H9 (cell line): ENCODE measurements around the gene SMAD7. TPM values are rescaled to one million over a fixed set of nuclear protein-coding genes. Genes with fewer than 3 reads are reported as not detected.
A peak's percentile ranks its signal among the peaks of the same experiment; 100 is the strongest.

Experiments
- DNase-seq: peaks from one replicate; pipeline ENCODE4 v3.0.0-alpha.2; 2017
- H2AFZ ChIP-seq: one replicate; pipeline ENCODE4 v1.6.1; 2013; ENCODE audit warnings: mild to moderate bottlenecking, low read length, control low read depth, moderate library complexity
- H2AK5ac ChIP-seq: 2 replicates; pipeline ENCODE4 v1.6.1; 2013; ENCODE audit warnings: low read length, control low read depth, mixed read lengths; ENCODE audit not compliant: insufficient read length
- H2BK120ac ChIP-seq: one replicate; pipeline ENCODE4 v1.6.1; 2013; ENCODE audit warnings: low read depth, mild to moderate bottlenecking, low read length, control low read depth, inconsistent platforms; ENCODE audit not compliant: poor library complexity, severe bottlenecking
- H2BK12ac ChIP-seq: 2 replicates; pipeline ENCODE4 v1.6.1; 2013; ENCODE audit warnings: low read length, control low read depth, mixed read lengths, low read depth; ENCODE audit not compliant: insufficient read length
- H2BK15ac ChIP-seq: 2 replicates; pipeline ENCODE4 v1.6.1; 2013; ENCODE audit warnings: low read depth, low read length, control low read depth
- H2BK20ac ChIP-seq: one replicate; pipeline ENCODE4 v1.6.1; 2013; ENCODE audit warnings: low read depth, mild to moderate bottlenecking, low read length, control low read depth, inconsistent platforms; ENCODE audit not compliant: poor library complexity, severe bottlenecking
- H2BK5ac ChIP-seq: 2 replicates; pipeline ENCODE4 v1.6.1; 2013; ENCODE audit warnings: low read length, control low read depth, mixed read lengths; ENCODE audit not compliant: insufficient read length
- H3K14ac ChIP-seq: 2 replicates; pipeline ENCODE4 v1.6.1; 2013; ENCODE audit warnings: low read length, control low read depth; ENCODE audit not compliant: insufficient read depth
- H3K18ac ChIP-seq: 2 replicates; pipeline ENCODE4 v1.6.1; 2013; ENCODE audit warnings: low read depth, mild to moderate bottlenecking, mixed read lengths, low read length, control low read depth; ENCODE audit not compliant: insufficient read length
- H3K23ac ChIP-seq: 2 replicates; pipeline ENCODE4 v1.6.1; 2013; ENCODE audit warnings: low read length, control low read depth, mixed read lengths, low read depth; ENCODE audit not compliant: insufficient read length
- H3K23me2 ChIP-seq: 2 replicates; pipeline ENCODE4 v1.6.1; 2013; ENCODE audit warnings: low read depth, mild to moderate bottlenecking, mixed read lengths, low read length, control low read depth; ENCODE audit not compliant: insufficient read length, poor library complexity, severe bottlenecking
- H3K27ac ChIP-seq: 2 replicates; pipeline ENCODE4 v1.5.1; 2013; ENCODE audit warnings: low read length, control low read depth, mixed read lengths, low read depth; ENCODE audit not compliant: insufficient read length
- H3K27me3 ChIP-seq: 2 replicates; pipeline ENCODE4 v1.6.1; 2013; ENCODE audit warnings: low read length, control low read depth, inconsistent platforms; ENCODE audit not compliant: insufficient read depth
- H3K4ac ChIP-seq: 2 replicates; pipeline ENCODE4 v1.6.1; 2013; ENCODE audit warnings: low read depth, mild to moderate bottlenecking, control low read depth, inconsistent platforms, low read length, moderate library complexity
- H3K4me1 ChIP-seq: 2 replicates; pipeline ENCODE4 v1.6.1; 2013; ENCODE audit warnings: low read length, control low read depth, inconsistent platforms; ENCODE audit not compliant: insufficient read depth
- H3K4me2 ChIP-seq: 2 replicates; pipeline ENCODE4 v1.6.1; 2013; ENCODE audit warnings: low read length, control low read depth, mixed read lengths; ENCODE audit not compliant: insufficient read length, insufficient read depth
- H3K56ac ChIP-seq: 2 replicates; pipeline ENCODE4 v1.6.1; 2013; ENCODE audit warnings: low read depth, mild to moderate bottlenecking, mixed read lengths, low read length, control low read depth; ENCODE audit not compliant: insufficient read length
- H3K79me1 ChIP-seq: 2 replicates; pipeline ENCODE4 v1.6.1; 2013; ENCODE audit warnings: low read depth, mild to moderate bottlenecking, moderate library complexity, low read length, control low read depth, inconsistent platforms; ENCODE audit not compliant: insufficient read depth, poor library complexity, severe bottlenecking
- H3K79me2 ChIP-seq: 2 replicates; pipeline ENCODE4 v1.6.1; 2013; ENCODE audit warnings: low read length, control low read depth, inconsistent platforms; ENCODE audit not compliant: insufficient read depth
- H3K9ac ChIP-seq: 2 replicates; pipeline ENCODE4 v1.6.1; 2013; ENCODE audit warnings: low read length, control low read depth, mixed read lengths; ENCODE audit not compliant: insufficient read length; ENCODE audit errors: extremely low read depth
- H3K9me3 ChIP-seq: one replicate; pipeline ENCODE4 v1.6.1; 2013; ENCODE audit warnings: low read depth, low read length, inconsistent platforms; ENCODE audit not compliant: control insufficient read depth
- H3T11ph ChIP-seq: one replicate; pipeline ENCODE4 v1.6.1; 2013; ENCODE audit warnings: mild to moderate bottlenecking, low read length, control low read depth, inconsistent platforms
- H4K20me1 ChIP-seq: one replicate; pipeline ENCODE4 v1.6.1; 2013; ENCODE audit not compliant: control insufficient read depth, insufficient read length, insufficient read depth
- H4K5ac ChIP-seq: 2 replicates; pipeline ENCODE4 v1.6.1; 2013; ENCODE audit warnings: low read depth, mild to moderate bottlenecking, mixed read lengths, low read length, control low read depth; ENCODE audit not compliant: insufficient read length
- H4K8ac ChIP-seq: replicated peaks from 2 replicates; pipeline ENCODE4 v1.6.1; 2013; ENCODE audit warnings: low read length, control low read depth, mixed read lengths, low read depth; ENCODE audit not compliant: insufficient read length
- H4K91ac ChIP-seq: 2 replicates; pipeline ENCODE4 v1.6.1; 2013; ENCODE audit warnings: low read depth, mild to moderate bottlenecking, moderate library complexity, mixed read lengths, low read length, control low read depth; ENCODE audit not compliant: insufficient read length
- H3K27ac Mint-ChIP-seq, 3 experiments: 2 replicates in 2 of 3; 3 replicates in 1 of 3; pipeline ENCODE4 v1.8.0; 2020 to 2021; ENCODE audit warnings: mixed read lengths in 3 of 3, mild to moderate bottlenecking in 1 of 3, moderate library complexity in 1 of 3
- H3K27me3 Mint-ChIP-seq: 2 replicates; pipeline ENCODE4 v1.8.0; 2021; ENCODE audit warnings: low read depth, mild to moderate bottlenecking, moderate library complexity, mixed read lengths
- H3K36me3 Mint-ChIP-seq, 3 experiments: 2 replicates in 2 of 3; 3 replicates in 1 of 3; pipeline ENCODE4 v1.8.0; 2020 to 2021; ENCODE audit warnings: low read depth in 3 of 3, mixed read lengths in 3 of 3; ENCODE audit not compliant: insufficient read depth in 1 of 3
- H3K4me1 Mint-ChIP-seq, 2 experiments: 2 replicates each; pipeline ENCODE4 v1.8.0; 2020; ENCODE audit warnings: mixed read lengths in 2 of 2
- H3K4me3 Mint-ChIP-seq, 2 experiments: 2 replicates in 1 of 2; 3 replicates in 1 of 2; pipeline ENCODE4 v1.8.0; 2020 to 2021; ENCODE audit warnings: mild to moderate bottlenecking in 2 of 2, mixed read lengths in 2 of 2, moderate library complexity in 1 of 2
- H3K9me3 Mint-ChIP-seq, 2 experiments: 2 replicates in 1 of 2; 3 replicates in 1 of 2; pipeline ENCODE4 v1.8.0; 2020; ENCODE audit warnings: mild to moderate bottlenecking in 2 of 2, mixed read lengths in 2 of 2, moderate library complexity in 1 of 2
- WGBS: extraction: QIAGEN DNeasy Blood & Tissue Kit; methylation state at CpG from one replicate; pipeline ENCODE4 v1.1.7; 2013; ENCODE audit warnings: missing lambda C conversion rate, low lambda C conversion rate, mixed read lengths; ENCODE audit not compliant: insufficient read length; ENCODE audit errors: extremely low coverage; 5-methylcytosine and 5-hydroxymethylcytosine counted together
- total RNA-seq: library from RNA; stranded (reverse); gene quantifications from 2 replicates; pipeline ENCODE4 v1.2.1, GENCODE V29; 2021
- TF ChIP-seq, protein P1 (sequence below): fragments of 200-600 bp; sonication (generic); conservative IDR thresholded peaks from 3 replicates; pipeline ENCODE4 v1.8.0; 2021; ENCODE audit warnings: antibody characterized with exemption, mild to moderate bottlenecking

SMAD7 gene
- total RNA-seq, 1 experiment from 2014 or later: 27.7 TPM

DNA sequence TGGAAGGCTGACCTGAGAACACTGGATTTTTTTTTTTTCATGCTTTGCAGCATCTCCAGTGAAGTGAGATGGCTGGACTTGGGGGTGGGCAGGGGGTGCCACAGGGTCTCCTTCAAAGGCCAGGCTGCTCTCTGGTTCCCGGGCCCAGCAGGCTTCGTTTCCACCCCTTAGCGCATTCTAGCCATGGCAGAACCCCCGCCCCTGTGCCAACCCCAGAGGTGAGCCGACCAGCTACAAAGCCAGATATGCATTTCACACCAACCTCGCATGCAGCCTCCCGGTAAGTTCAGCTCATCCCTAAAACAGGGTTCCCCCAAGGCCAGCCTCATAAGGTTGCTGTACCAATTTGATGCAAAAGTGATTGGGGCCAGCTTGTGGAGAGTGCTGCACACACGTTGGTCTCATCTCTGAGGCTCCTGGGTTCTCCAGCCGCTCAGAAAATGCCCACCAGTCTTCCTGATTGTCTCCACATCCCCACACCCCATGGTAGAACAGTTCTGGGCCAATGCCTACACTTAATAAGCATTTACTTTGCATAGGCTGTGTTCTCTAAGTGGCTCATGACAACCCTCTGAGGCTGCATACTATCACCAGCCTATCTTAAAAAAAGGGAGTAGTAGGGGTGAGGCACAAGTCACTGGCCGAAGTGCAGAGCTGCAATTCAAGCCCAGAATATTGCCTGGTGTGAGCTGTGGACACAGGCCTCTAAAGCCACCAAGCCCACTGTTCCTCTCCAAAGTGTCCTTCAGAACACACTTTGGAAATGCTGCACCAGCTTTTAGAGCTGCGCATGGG is 23.3 kb downstream of the SMAD7 start:
- H3K79me1 ChIP-seq: no peaks in the 10 kb centered on the region
- H3K27me3 ChIP-seq: no peaks in the 10 kb centered on the region
- H3T11ph ChIP-seq: no peak overlapping the region
- H3K9me3 ChIP-seq: no peaks in the 10 kb centered on the region
- H2AFZ ChIP-seq: no peak overlapping the region
- H3K27ac Mint-ChIP-seq: peak overlapping the region; percentile 28 to 75 (median 68); a peak in 3 of 7 replicates
- TF ChIP-seq, protein P1, sequence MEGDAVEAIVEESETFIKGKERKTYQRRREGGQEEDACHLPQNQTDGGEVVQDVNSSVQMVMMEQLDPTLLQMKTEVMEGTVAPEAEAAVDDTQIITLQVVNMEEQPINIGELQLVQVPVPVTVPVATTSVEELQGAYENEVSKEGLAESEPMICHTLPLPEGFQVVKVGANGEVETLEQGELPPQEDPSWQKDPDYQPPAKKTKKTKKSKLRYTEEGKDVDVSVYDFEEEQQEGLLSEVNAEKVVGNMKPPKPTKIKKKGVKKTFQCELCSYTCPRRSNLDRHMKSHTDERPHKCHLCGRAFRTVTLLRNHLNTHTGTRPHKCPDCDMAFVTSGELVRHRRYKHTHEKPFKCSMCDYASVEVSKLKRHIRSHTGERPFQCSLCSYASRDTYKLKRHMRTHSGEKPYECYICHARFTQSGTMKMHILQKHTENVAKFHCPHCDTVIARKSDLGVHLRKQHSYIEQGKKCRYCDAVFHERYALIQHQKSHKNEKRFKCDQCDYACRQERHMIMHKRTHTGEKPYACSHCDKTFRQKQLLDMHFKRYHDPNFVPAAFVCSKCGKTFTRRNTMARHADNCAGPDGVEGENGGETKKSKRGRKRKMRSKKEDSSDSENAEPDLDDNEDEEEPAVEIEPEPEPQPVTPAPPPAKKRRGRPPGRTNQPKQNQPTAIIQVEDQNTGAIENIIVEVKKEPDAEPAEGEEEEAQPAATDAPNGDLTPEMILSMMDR: no peak
- no peak overlapping the region for H2AK5ac ChIP-seq
- no peaks in the 10 kb centered on the region for H4K20me1 ChIP-seq
- H2BK20ac ChIP-seq: no peak overlapping the region
- H3K9me3 Mint-ChIP-seq: no peaks in the 10 kb centered on the region
- H2BK12ac ChIP-seq: no peak overlapping the region
- H3K14ac ChIP-seq: no peak overlapping the region
- no peak overlapping the region for H4K91ac ChIP-seq
- WGBS: no CpG with 5 or more reads among the region's 11 CpGs
- no peaks in the 10 kb centered on the region for H3K23me2 ChIP-seq
- no peak overlapping the region for H2BK120ac ChIP-seq
- H3K4ac ChIP-seq: no peak overlapping the region
- H3K4me1 Mint-ChIP-seq: peaks cover 90 to 97% of the 10 kb centered on the region in 2 experiments
- no peak overlapping the region for H2BK5ac ChIP-seq
- H3K56ac ChIP-seq: no peak overlapping the region
- H3K18ac ChIP-seq: no peak overlapping the region
- H3K4me3 Mint-ChIP-seq: no peak overlapping the region; a peak in 1 of 5 replicates
- no peak overlapping the region for H4K5ac ChIP-seq
- H3K27ac ChIP-seq: no peak overlapping the region
- H3K4me2 ChIP-seq: no peak overlapping the region
- no peak overlapping the region for H3K23ac ChIP-seq
- no peak overlapping the region for H3K9ac ChIP-seq
- H4K8ac ChIP-seq: no peak overlapping the region
- no peak overlapping the region for H2BK15ac ChIP-seq
- H3K4me1 ChIP-seq: peaks cover 22% of the 10 kb centered on the region
- peaks cover 0 to 32% (median 16%) of the 10 kb centered on the region in 3 experiments; a peak in 5 of 7 replicates for H3K36me3 Mint-ChIP-seq
- H3K27me3 Mint-ChIP-seq: no peaks in the 10 kb centered on the region
- no peak for DNase-seq
- H3K79me2 ChIP-seq: peaks cover 65% of the 10 kb centered on the region; the same call in 1 of the 2 replicates
